GM18498 (cell line): ENCODE results near the gene EIF3J.
"Not testable (repeated sequence)": the region's sequence is repeated elsewhere in the genome, so short reads cannot be mapped to it uniquely, and the experiment has no call there.

Experiments
- ATAC-seq: cut with Tn5 transposase; IDR thresholded peaks from one replicate; pipeline ENCODE4 v1.9.1; 2021; ENCODE audit warnings: mild to moderate bottlenecking, moderate library complexity; ENCODE audit not compliant: unreplicated experiment

EIF3J gene, protein sequence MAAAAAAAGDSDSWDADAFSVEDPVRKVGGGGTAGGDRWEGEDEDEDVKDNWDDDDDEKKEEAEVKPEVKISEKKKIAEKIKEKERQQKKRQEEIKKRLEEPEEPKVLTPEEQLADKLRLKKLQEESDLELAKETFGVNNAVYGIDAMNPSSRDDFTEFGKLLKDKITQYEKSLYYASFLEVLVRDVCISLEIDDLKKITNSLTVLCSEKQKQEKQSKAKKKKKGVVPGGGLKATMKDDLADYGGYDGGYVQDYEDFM

GRCh38 chr15:44536962-44537734 lies at the start of gene EIF3J:
EIF3J (plus strand) TSS chr15:44537147; CDS start chr15:44537195, 48 bp downstream.
- peak; percentile 89 for ATAC-seq

DNA sequence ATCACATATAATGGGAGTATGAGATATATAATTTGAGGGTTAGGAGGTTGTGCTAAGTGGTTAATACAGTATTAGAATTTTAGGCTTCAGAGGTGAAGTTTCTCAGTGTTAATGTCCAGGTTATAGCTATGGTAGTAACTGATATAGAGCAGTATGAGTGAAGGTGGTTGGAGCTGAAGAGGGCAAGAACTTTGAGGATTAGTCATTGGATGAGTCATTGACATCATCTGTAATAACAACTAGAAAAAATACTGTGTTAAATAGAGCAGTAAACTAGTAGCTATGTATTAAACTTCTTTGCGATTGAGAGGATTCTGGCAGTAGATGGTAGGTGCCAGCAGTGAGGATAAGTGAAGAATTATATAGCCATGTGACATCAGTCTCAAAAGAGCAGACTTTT lies 47.5 kb upstream of the EIF3J start:
- ATAC-seq: no peak

DNA sequence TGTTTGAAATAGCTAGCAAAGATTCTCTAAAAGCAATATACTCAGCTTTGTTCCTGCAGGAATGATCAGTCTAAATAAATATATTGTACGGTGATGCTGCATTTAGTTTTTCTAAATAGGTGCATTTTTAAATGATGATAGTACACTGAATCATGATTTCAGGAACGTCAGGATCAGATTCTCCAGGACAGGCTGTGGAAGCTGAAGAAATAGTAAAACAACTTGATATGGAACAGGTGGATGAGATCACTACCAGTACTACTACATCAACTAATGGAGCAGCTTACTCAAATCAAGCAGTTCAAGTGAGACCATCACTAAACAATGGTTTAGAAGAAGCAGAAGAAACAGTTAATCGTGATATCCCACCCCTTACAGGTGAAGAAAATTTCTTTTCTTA lies 46.3 kb upstream of the EIF3J start:
- ATAC-seq: no peak

- no peak for ATAC-seq
Measured at GRCh38 chr15:44492040-44492439, 44.9 kb upstream of the EIF3J start.

GRCh38 chr15:44492672-44493071 lies 44.3 kb upstream of the EIF3J start:
- ATAC-seq: no peak

DNA sequence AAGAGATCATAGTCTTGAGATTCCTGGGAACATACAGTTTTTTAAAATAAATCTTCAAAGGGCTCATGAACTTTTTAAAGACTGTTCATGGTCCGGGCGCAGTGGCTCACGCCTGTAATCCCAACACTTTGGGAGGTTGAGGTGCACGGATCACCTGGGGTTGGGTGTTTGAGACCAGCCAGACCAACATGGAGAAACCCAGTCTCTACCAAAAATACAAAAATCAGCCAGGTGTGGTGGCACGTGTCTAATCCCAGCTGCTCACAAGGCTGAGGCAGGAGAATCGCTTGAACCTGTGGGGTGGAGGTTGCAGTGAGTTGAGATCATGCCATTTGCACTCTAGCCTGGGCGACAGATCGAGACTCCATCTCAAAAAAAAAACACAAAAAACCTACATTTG lies 41.4 kb upstream of the EIF3J start:
- no peak for ATAC-seq

GRCh38 chr15:44500555-44500954 lies 36.4 kb upstream of the EIF3J start:
- ATAC-seq: no peak

- no peak for ATAC-seq
Measured at GRCh38 chr15:44501768-44502366, 35.1 kb upstream of the EIF3J start.

DNA sequence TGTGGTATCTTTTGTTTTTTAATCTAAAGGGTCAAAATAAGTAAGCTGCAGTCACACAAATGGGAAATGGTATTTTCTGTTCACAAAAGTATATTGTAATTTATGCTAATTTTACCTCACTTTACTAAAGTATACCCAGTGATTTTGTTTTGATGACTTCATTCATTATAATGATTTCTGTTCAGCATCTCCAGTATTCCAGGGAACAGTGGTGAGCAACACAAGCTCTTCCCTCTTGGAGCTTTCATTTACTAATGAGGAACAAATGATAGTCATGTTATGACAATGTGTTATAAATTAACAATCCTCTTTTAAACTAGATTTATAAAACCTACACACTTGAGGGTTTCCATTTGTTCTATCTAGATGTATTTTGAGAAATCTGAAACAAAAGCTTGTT lies 20.5 kb upstream of the EIF3J start:
- ATAC-seq: no peak

DNA sequence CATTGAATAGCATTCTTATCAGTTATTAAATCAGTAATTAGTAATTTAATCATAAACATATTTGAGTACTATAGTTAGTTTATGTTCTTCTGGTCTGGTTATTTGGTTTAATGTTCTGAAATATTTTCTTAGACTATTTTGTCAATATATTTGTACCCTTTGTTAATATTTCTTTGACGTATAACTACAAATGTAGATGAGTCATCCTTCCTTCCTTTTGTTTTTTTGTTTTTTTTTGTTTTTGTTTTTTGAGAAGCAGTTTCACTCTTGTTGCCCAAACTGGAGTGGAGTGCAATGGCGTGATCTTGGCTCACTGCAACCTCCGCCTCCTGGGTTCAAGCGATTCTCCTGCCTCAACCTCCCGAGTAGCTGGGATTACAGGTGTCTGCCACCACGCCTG lies 17.4 kb upstream of the EIF3J start:
- no peak for ATAC-seq

- ATAC-seq: no peak
Measured at GRCh38 chr15:44525018-44525417, 11.9 kb upstream of the EIF3J start.

GRCh38 chr15:44527241-44527640 lies 9.7 kb upstream of the EIF3J start:
- ATAC-seq: no peak

GRCh38 chr15:44529864-44530604 lies 6.9 kb upstream of the EIF3J start:
- no peak for ATAC-seq

DNA sequence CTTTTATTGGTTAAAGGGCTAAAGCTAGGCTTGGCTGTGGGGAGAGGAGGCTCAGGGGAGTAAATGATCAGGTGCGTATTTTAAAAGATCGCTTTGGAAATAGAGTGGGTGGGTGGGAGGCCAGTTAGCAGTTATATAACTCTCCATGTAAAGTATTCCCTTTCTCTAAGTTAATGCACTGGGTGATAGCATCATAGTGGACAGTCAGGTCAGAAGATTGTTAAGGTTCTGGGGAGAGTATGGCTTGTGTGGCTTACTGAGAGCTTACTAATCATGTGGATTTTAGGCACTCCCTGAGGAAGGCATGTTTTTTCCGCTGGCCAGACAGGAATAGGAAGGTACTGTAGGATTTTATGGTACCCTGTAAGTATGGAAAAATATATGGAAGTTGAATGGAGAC lies 6.3 kb upstream of the EIF3J start:
- ATAC-seq: no peak

GRCh38 chr15:44532275-44532674 lies 4.7 kb upstream of the EIF3J start:
- not testable (repeated sequence) for ATAC-seq

DNA sequence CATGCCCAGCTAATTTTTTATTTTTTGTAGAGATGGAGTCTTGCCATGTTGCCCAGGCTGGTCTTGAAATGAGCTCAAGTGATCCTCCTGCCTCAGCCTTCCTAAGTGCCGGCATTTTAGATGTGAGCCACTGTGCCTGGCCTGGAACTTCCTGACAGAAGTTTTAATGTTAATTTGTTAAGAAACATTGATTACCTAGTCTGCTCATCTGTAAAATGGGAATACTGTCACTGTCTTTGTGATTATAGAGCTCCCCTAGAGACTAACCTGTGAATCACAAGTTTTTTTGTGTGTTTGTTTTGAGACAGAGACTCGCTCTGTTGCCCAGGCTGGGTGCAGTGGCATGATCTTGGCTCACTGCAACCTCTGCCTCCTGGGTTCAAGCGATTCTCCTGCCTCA lies 4.3 kb upstream of the EIF3J start:
- ATAC-seq: no peak

- no peak for ATAC-seq
Measured at GRCh38 chr15:44535092-44535491, 1.9 kb upstream of the EIF3J start.

DNA sequence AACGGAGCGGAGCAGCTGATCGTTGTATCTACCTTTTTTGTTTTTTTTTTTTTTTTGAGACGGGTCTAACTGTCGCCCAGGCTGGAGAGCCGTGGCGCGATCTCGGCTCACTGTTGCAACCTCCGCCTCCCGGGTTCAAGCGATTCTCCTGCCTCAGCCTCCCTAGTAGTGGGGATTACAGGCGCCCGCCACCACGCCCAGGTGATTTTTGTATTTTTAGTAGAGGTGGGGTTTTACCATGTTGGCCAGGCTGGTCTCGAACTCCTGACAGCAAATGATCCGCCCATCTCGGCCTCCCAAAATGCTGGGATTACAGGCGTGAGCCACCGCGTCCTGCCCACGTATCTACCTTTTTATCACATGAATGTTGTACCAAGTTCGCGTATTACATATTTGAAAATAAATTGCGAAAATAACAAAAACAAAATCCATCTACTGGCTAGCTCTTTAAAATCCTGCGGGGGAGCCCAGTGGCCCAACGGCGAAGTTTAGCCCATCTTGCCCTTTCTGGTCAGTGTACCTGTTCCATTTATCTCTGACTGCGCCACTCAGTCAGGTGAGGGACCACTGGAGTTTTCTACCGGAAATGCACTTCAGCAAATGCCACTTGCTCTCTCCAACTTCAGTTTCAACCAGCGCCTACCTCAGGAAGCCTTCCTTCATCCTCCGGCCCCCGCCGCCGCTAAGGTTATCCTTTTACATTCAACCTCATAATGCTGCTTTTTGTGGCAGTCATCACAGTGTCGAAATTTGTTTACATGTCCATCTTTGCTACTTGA lies 1.2 kb upstream of the EIF3J start:
- no peak for ATAC-seq

DNA sequence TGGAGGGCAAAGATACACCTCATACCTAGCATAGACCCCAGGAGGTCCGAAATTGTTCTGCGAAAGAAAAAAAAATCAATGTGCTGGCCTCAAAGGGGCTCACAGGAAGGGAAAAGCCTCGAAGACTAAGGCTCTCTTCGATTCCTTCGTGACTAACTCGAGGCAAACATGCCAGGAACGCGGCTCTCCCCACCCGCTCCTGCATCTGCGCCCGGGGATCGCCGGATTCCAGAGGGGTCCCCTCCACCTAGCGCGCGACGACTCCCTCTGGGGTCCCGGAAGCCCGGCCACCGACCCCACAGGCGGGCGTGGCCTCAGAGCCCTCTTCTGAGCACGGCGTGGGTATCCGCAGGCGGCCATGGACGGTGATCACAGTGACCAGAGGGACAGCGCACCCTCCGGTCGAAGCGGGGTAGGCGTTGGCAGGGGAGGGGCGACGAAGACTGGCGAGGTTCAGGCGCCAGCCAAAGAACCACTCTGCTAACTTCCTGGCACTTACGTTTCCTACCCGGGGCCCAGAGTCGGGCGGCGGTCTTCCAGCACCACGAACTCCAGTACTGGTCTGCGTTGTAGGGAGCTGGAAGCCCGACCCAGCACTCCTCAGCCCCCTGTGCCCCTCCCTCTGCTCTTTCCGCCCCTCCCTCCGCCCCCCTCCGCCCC lies 515 bp upstream of the EIF3J start:
- peak; percentile 71 for ATAC-seq

DNA sequence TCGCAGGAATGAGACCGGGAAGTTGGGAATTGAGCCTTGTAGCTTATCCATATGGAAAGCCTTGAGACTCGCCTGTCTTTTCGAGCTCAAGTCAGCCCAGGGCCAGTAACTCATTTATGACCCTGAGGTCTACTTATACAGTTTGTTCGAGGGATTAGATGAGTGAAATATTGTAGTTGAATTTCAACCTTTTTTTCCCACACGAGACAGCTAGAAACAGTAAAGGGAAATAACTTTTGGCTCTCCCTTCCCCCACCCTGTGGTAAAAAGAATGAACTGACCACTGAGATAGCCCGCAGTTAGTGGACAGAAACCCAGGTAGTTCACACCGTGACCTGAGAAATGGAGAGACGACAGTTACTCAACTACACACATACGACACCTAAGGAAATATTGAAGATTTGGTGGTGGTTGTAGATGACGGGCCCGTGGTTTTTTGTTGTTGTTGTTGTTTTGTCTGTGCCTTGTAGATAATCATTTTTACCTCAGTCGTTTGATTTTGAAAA lies 841 bp downstream of the EIF3J start:
- no peak for ATAC-seq
